Ovary (tissue), 3 donors: ENCODE data around the gene ENGASE.

Experiments used
- CTCF ChIP-seq, 3 donors: fragments of 450-650 bp in 2 of 3; fragments of 200-600 bp in 1 of 3; IDR thresholded peaks; one replicate each; pipeline versions ENCODE4 v1.5.1 to v1.8.0; 2016 to 2022; ENCODE audit warnings: antibody characterized with exemption in 3 of 3, mild to moderate bottlenecking in 1 of 3
- EP300 ChIP-seq: sonication (generic); formaldehyde crosslinking; IDR thresholded peaks from one replicate; pipeline ENCODE4 v1.6.1; 2017; ENCODE audit warnings: antibody characterized with exemption
- POLR2A ChIP-seq: fragments of 450-650 bp; IDR thresholded peaks from one replicate; pipeline ENCODE4 v1.6.1; 2017; ENCODE audit warnings: antibody characterized with exemption, mild to moderate bottlenecking, moderate library complexity
- donor health status: DM: no; HTN: no; CAD: no.

DNA sequence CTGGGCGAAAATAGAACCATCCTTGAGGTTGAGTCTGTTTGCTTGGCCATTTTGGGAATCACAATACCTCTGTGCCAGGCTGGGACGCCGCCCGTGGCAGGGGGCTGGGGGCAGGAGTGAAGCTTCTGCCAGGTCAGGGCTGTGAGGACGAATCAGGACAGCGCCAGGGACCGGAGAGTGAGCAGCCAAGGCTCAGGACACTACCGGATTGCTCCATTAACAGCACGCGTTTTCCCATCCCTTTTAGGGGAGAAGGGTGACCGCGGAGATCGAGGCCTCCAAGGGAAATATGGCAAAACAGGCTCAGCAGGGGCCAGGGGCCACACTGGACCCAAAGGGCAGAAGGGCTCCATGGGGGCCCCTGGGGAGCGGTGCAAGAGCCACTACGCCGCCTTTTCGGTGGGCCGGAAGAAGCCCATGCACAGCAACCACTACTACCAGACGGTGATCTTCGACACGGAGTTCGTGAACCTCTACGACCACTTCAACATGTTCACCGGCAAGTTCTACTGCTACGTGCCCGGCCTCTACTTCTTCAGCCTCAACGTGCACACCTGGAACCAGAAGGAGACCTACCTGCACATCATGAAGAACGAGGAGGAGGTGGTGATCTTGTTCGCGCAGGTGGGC is 27.2 kb upstream of the ENGASE start:
- no peak for TF ChIP-seq CTCF (IDR thresholded peaks at IDR 0.05)
- TF ChIP-seq EP300: no peak
- no peak for TF ChIP-seq POLR2A
